HEK293 (cell line): ENCODE measurements around the gene PPP2CA.
A peak's percentile ranks its signal among the peaks of the same experiment; 100 is the strongest.
"Not testable (repeated sequence)": the region's sequence is repeated elsewhere in the genome, so short reads cannot be mapped to it uniquely, and the experiment has no call there.

Experiments used
- HOXD13 ChIP-seq: sonication (generic); formaldehyde crosslinking; IDR thresholded peaks from 2 replicates; pipeline ENCODE4 v1.8.0; 2022; ENCODE audit warnings: missing genetic modification reagents, borderline replicate concordance
- PRDM4 ChIP-seq: fragments of 450-650 bp; formaldehyde crosslinking; IDR thresholded peaks from 2 replicates; pipeline ENCODE4 v1.5.1; 2017; ENCODE audit warnings: missing biosample characterization, missing genetic modification characterization
- YY1 ChIP-seq: fragments of 450-650 bp; formaldehyde crosslinking; IDR thresholded peaks from 2 replicates; pipeline ENCODE4 v1.5.1; 2018; ENCODE audit warnings: missing biosample characterization, missing genetic modification characterization
- ZNF10 ChIP-seq: fragments of 450-650 bp; formaldehyde crosslinking; IDR thresholded peaks from 2 replicates; pipeline ENCODE4 v1.5.1; 2017; ENCODE audit warnings: missing biosample characterization, missing genetic modification characterization
- ZNF132 ChIP-seq: fragments of 450-650 bp; formaldehyde crosslinking; IDR thresholded peaks from 2 replicates; pipeline ENCODE4 v1.5.1; 2017; ENCODE audit warnings: missing biosample characterization, missing genetic modification characterization, borderline replicate concordance
- ZNF350 ChIP-seq: fragments of 450-650 bp; formaldehyde crosslinking; IDR thresholded peaks from 2 replicates; pipeline ENCODE4 v1.5.0; 2017; ENCODE audit warnings: missing biosample characterization, mild to moderate bottlenecking, missing genetic modification characterization
- ZNF362 ChIP-seq: fragments of 450-650 bp; formaldehyde crosslinking; IDR thresholded peaks from 2 replicates; pipeline ENCODE4 v1.5.1; 2016; ENCODE audit warnings: missing biosample characterization, missing genetic modification characterization
- ZNF398 ChIP-seq: fragments of 450-650 bp; formaldehyde crosslinking; IDR thresholded peaks from 2 replicates; pipeline ENCODE4 v1.5.1; 2017; ENCODE audit warnings: missing biosample characterization, missing genetic modification characterization
- ZNF701 ChIP-seq: fragments of 450-650 bp; formaldehyde crosslinking; IDR thresholded peaks from 2 replicates; pipeline ENCODE4 v1.5.1; 2016; ENCODE audit warnings: missing biosample characterization, missing genetic modification characterization
- TF ChIP-seq, protein P1 (sequence below): fragments of 450-650 bp; formaldehyde crosslinking; IDR thresholded peaks from 2 replicates; pipeline ENCODE4 v1.5.1; 2016; ENCODE audit warnings: missing biosample characterization, missing genetic modification characterization
- TF ChIP-seq, protein P2 (sequence below): fragments of 450-650 bp; formaldehyde crosslinking; IDR thresholded peaks from 2 replicates; pipeline ENCODE4; 2016; ENCODE audit warnings: missing biosample characterization, missing genetic modification characterization
- TF ChIP-seq, protein P3 (sequence below): fragments of 450-650 bp; formaldehyde crosslinking; IDR thresholded peaks from 2 replicates; pipeline ENCODE4 v1.5.1; 2016; ENCODE audit warnings: missing biosample characterization, missing genetic modification characterization

- TF ChIP-seq, protein P1, sequence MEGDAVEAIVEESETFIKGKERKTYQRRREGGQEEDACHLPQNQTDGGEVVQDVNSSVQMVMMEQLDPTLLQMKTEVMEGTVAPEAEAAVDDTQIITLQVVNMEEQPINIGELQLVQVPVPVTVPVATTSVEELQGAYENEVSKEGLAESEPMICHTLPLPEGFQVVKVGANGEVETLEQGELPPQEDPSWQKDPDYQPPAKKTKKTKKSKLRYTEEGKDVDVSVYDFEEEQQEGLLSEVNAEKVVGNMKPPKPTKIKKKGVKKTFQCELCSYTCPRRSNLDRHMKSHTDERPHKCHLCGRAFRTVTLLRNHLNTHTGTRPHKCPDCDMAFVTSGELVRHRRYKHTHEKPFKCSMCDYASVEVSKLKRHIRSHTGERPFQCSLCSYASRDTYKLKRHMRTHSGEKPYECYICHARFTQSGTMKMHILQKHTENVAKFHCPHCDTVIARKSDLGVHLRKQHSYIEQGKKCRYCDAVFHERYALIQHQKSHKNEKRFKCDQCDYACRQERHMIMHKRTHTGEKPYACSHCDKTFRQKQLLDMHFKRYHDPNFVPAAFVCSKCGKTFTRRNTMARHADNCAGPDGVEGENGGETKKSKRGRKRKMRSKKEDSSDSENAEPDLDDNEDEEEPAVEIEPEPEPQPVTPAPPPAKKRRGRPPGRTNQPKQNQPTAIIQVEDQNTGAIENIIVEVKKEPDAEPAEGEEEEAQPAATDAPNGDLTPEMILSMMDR (tag by site-specific recombination), result not testable (repeated sequence)
- TF ChIP-seq ZNF350; HOXD13; YY1 (tag by site-specific recombination); ZNF10 (tag by site-specific recombination); ZNF701 (tag by site-specific recombination); ZNF398 (tag by site-specific recombination); ZNF132 (tag by site-specific recombination); PRDM4 (tag by site-specific recombination): not testable (repeated sequence)
- TF ChIP-seq, protein P2, sequence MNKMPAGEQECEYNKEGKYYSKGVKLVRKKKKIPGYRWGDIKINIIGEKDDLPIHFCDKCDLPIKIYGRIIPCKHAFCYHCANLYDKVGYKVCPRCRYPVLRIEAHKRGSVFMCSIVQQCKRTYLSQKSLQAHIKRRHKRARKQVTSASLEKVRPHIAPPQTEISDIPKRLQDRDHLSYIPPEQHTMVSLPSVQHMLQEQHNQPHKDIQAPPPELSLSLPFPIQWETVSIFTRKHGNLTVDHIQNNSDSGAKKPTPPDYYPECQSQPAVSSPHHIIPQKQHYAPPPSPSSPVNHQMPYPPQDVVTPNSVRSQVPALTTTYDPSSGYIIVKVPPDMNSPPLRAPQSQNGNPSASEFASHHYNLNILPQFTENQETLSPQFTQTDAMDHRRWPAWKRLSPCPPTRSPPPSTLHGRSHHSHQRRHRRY (tag by site-specific recombination), result not testable (repeated sequence)
- TF ChIP-seq, protein P3, sequence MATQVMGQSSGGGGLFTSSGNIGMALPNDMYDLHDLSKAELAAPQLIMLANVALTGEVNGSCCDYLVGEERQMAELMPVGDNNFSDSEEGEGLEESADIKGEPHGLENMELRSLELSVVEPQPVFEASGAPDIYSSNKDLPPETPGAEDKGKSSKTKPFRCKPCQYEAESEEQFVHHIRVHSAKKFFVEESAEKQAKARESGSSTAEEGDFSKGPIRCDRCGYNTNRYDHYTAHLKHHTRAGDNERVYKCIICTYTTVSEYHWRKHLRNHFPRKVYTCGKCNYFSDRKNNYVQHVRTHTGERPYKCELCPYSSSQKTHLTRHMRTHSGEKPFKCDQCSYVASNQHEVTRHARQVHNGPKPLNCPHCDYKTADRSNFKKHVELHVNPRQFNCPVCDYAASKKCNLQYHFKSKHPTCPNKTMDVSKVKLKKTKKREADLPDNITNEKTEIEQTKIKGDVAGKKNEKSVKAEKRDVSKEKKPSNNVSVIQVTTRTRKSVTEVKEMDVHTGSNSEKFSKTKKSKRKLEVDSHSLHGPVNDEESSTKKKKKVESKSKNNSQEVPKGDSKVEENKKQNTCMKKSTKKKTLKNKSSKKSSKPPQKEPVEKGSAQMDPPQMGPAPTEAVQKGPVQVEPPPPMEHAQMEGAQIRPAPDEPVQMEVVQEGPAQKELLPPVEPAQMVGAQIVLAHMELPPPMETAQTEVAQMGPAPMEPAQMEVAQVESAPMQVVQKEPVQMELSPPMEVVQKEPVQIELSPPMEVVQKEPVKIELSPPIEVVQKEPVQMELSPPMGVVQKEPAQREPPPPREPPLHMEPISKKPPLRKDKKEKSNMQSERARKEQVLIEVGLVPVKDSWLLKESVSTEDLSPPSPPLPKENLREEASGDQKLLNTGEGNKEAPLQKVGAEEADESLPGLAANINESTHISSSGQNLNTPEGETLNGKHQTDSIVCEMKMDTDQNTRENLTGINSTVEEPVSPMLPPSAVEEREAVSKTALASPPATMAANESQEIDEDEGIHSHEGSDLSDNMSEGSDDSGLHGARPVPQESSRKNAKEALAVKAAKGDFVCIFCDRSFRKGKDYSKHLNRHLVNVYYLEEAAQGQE, result not testable (repeated sequence)
- peak; percentile 22 for TF ChIP-seq ZNF362
Measured at GRCh38 chr5:134221690-134222089, 4.2 kb downstream of the PPP2CA start.
